ENCODE measurements around the gene OR10H4. TPM values are rescaled to one million over a fixed set of nuclear protein-coding genes. Genes with fewer than 3 reads are reported as not detected.
A peak's percentile ranks its signal among the peaks of the same experiment; 100 is the strongest.
"Not testable (repeated sequence)": the region's sequence is repeated elsewhere in the genome, so short reads cannot be mapped to it uniquely, and the experiment has no call there.

Gene OR10H4
- total RNA-seq, result not detected

GRCh38 chr19:15948223-15949058 is at the start of gene OR10H4:
TSS of gene OR10H4 (plus strand) at chr19:15949008. CDS start at chr19:15949008, 0 bp downstream.
- H3K4me1 ChIP-seq, result no peaks in the 10 kb centered on the region
- DNase-seq (ENCODE audit: low spot score in 2 of 2), result no peak
- H3K9me3 ChIP-seq, result peaks cover 12 to 25% of the 10 kb centered on the region in 2 donors
- TF ChIP-seq CTCF (IDR thresholded peaks at IDR 0.05), result no peak
- no peak within 1 kb of the TSS for H3K27ac ChIP-seq
- intact Hi-C loops (cut with DNase I; ENCODE audit: low total_unique reads), result no loop called here
- H3K36me3 ChIP-seq, result no peaks in the 10 kb centered on the region
- no peaks in the 10 kb centered on the region for H3K27me3 ChIP-seq
- H3K4me3 ChIP-seq, result no peak within 1 kb of the TSS

- Histone ChIP-seq H3K27me3 (peaks cover 0 to 11% of the 10 kb centered on the region in 2 donors), H3K4me3 (peak overlapping the region in 2 of 3 donors; percentile 29 to 37)
- not testable (repeated sequence) for H3K27ac ChIP-seq; H3K9me3 ChIP-seq; H3K4me1 ChIP-seq; H3K36me3 ChIP-seq; DNase-seq (ENCODE audit: low spot score in 2 of 2)
- intact Hi-C loops (cut with DNase I; ENCODE audit: low total_unique reads), result loop anchor here (2.0 kb wide), 1 partner anchor 73 kb away; no protein-coding TSS in a partner anchor
Observed at GRCh38 chr19:15899561-15899960, 49.2 kb upstream of the OR10H4 start.

GRCh38 chr19:15900032-15900431 is 48.8 kb upstream of the OR10H4 start:
- intact Hi-C loops (cut with DNase I; ENCODE audit: low total_unique reads); H3K27ac ChIP-seq; H3K9me3 ChIP-seq; H3K27me3 ChIP-seq; H3K4me1 ChIP-seq; H3K36me3 ChIP-seq; DNase-seq (ENCODE audit: low spot score in 2 of 2): not testable (repeated sequence)
- H3K4me3 ChIP-seq, result peak overlapping the region in 2 of 3 donors; percentile 29 to 37

- no peak for DNase-seq (ENCODE audit: low spot score in 2 of 2)
- H3K27ac ChIP-seq, result no peak overlapping the region
- H3K4me3 ChIP-seq, result peak overlapping the region in 1 of 3 donors; percentile 10
- H3K9me3 ChIP-seq, result no peaks in the 10 kb centered on the region
- H3K27me3 ChIP-seq, result peaks cover 0 to 9% of the 10 kb centered on the region in 2 donors
- no peak for TF ChIP-seq POLR2A (IDR thresholded peaks at IDR 0.05)
- TF ChIP-seq POLR2AphosphoS5 (IDR thresholded peaks at IDR 0.05), result no peak
- H3K4me1 ChIP-seq, result no peaks in the 10 kb centered on the region
- no peaks in the 10 kb centered on the region for H3K36me3 ChIP-seq
- intact Hi-C loops (cut with DNase I; ENCODE audit: low total_unique reads), result no loop called here
Observed at GRCh38 chr19:15900504-15900903, 48.3 kb upstream of the OR10H4 start.

GRCh38 chr19:15902254-15902653 is 46.6 kb upstream of the OR10H4 start:
- Histone ChIP-seq H3K27ac (no peak overlapping the region), H3K27me3 (peaks cover 0 to 15% of the 10 kb centered on the region in 2 donors), H3K9me3 (no peaks in the 10 kb centered on the region), H3K4me1 (no peaks in the 10 kb centered on the region), H3K36me3 (no peaks in the 10 kb centered on the region), H3K4me3 (no peak overlapping the region)
- no peak for DNase-seq (ENCODE audit: low spot score in 2 of 2)
- TF ChIP-seq CTCF (IDR thresholded peaks at IDR 0.05) (no peak), POLR2AphosphoS5 (IDR thresholded peaks at IDR 0.05) (no peak), POLR2A (IDR thresholded peaks at IDR 0.05) (no peak)
- intact Hi-C loops (cut with DNase I; ENCODE audit: low total_unique reads), result no loop called here

- H3K36me3 ChIP-seq; DNase-seq (ENCODE audit: low spot score in 2 of 2); H3K4me1 ChIP-seq; intact Hi-C loops (cut with DNase I; ENCODE audit: low total_unique reads); H3K4me3 ChIP-seq; H3K9me3 ChIP-seq; H3K27ac ChIP-seq: not testable (repeated sequence)
- H3K27me3 ChIP-seq, result peaks cover 0 to 17% of the 10 kb centered on the region in 2 donors
Observed at GRCh38 chr19:15902898-15903297, 45.9 kb upstream of the OR10H4 start.

GRCh38 chr19:15905026-15905425 is 43.8 kb upstream of the OR10H4 start:
- intact Hi-C loops (cut with DNase I; ENCODE audit: low total_unique reads), result no loop called here
- TF ChIP-seq CTCF (IDR thresholded peaks at IDR 0.05) (no peak), POLR2AphosphoS5 (IDR thresholded peaks at IDR 0.05) (no peak), POLR2A (IDR thresholded peaks at IDR 0.05) (no peak)
- no peak overlapping the region for H3K27ac ChIP-seq
- H3K4me1 ChIP-seq, result no peaks in the 10 kb centered on the region
- H3K36me3 ChIP-seq, result no peaks in the 10 kb centered on the region
- peaks cover 0 to 11% of the 10 kb centered on the region in 2 donors for H3K27me3 ChIP-seq
- no peaks in the 10 kb centered on the region for H3K9me3 ChIP-seq
- no peak for DNase-seq (ENCODE audit: low spot score in 2 of 2)
- no peak overlapping the region for H3K4me3 ChIP-seq

All from breast epithelium (tissue), 4 donors.